Gastroesophageal sphincter (tissue), 3 donors: ENCODE data around the gene DOCK10.

ENCODE experiments used
- CTCF ChIP-seq, 4 experiments: fragments of 200-600 bp in 2 of 4; fragments of 450-650 bp in 2 of 4; sonication (generic) in 1 of 4; IDR thresholded peaks; one replicate each; pipeline ENCODE4 v1.5.1; 2017 to 2019; ENCODE audit warnings: antibody characterized with exemption in 4 of 4, mild to moderate bottlenecking in 2 of 4, moderate library complexity in 2 of 4
- POLR2AphosphoS5 ChIP-seq: sonication (generic); formaldehyde crosslinking; IDR thresholded peaks from one replicate; pipeline ENCODE4 v1.6.1; 2017; ENCODE audit warnings: antibody characterized with exemption

GRCh38 chr2:225086915-225087314 is 44.6 kb upstream of the DOCK10 start:
- no peak for TF ChIP-seq CTCF (IDR thresholded peaks at IDR 0.05)
- TF ChIP-seq POLR2AphosphoS5 = no peak
